ENCODE results near the gene RHOBTB1.

DNA sequence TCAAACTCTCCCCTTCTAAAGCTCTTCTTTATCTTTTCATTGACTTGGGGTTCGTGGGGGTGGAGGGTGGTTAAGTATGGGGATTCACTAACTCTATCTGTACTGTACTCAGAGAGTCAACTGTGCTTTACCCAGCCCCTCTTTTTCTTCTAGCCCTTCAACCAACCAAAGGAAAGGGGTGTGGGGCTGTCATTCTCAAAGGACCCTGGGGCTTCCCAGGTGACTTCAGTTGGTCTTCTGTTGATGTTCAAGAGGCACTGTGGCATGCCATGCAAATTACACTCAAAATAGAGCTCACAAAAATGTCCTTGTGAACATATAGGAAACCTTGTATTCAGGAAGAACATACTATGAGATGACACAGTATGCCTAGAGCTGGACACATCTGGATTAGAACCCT is 16.9 kb upstream of the RHOBTB1 start:
- TF ChIP-seq, protein P1, sequence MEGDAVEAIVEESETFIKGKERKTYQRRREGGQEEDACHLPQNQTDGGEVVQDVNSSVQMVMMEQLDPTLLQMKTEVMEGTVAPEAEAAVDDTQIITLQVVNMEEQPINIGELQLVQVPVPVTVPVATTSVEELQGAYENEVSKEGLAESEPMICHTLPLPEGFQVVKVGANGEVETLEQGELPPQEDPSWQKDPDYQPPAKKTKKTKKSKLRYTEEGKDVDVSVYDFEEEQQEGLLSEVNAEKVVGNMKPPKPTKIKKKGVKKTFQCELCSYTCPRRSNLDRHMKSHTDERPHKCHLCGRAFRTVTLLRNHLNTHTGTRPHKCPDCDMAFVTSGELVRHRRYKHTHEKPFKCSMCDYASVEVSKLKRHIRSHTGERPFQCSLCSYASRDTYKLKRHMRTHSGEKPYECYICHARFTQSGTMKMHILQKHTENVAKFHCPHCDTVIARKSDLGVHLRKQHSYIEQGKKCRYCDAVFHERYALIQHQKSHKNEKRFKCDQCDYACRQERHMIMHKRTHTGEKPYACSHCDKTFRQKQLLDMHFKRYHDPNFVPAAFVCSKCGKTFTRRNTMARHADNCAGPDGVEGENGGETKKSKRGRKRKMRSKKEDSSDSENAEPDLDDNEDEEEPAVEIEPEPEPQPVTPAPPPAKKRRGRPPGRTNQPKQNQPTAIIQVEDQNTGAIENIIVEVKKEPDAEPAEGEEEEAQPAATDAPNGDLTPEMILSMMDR (conservative IDR thresholded peaks at IDR 0.05; ENCODE audit: low read length): no peak
- no peak for TF ChIP-seq EZH2phosphoT487 (IDR thresholded peaks at IDR 0.05; ENCODE audit: borderline replicate concordance, low read depth, low read length)

All from OCI-LY7 (cell line).